ENCODE results near the gene BHMT2. TPM values are rescaled to one million over a fixed set of nuclear protein-coding genes. Genes with fewer than 3 reads are reported as not detected.

BHMT2 gene
- polyA plus RNA-seq, 2 of the 4 experiments (the other 2 are of a cell fraction) = not detected

DNA sequence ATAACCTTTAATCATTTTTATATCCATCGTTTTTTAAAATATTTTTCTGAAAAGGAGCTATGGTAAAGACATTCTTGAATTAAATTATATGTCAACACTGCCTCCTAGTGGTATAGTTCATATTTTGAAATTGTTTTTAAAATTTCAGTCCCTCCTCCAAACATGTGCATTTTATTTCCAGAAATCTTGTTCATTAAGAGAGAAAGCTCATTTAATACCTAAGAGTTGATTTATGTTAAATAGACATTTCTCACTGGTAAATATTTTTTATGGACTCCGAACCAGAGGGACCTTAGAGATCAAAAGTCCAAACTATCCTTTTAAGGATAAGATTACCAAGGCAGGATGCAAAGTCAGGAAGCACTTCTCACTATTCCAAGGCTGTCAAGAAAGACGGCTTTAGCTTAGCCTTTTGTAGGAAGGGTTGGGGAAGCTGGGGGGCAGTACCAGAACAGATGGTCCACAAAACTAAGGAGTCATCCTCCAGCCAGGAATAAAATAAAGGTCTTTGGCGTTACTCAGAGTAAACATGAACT lies 63.6 kb downstream of the BHMT2 start:
- FAIRE-seq (no peak), DNase-seq (ENCODE audit: low read depth in 1 of 2, low spot score in 1 of 2) (peak in 1 of 2 experiments; percentile 35), ATAC-seq (peak; percentile 32 to 72; a peak in 4 of 6 replicates)
- TF ChIP-seq RFX5 (IDR thresholded peaks at IDR 0.05) (no peak), CHD2 (IDR thresholded peaks at IDR 0.05; ENCODE audit: low read length, partially characterized antibody) (no peak), KDM5A (IDR thresholded peaks at IDR 0.05) (peak; percentile 41; the same call in 1 of the 2 replicates), ELK1 (IDR thresholded peaks at IDR 0.05; ENCODE audit: low read depth, low read length) (no peak), REST (IDR thresholded peaks at IDR 0.05) (no peak), HMGXB4 (CRISPR knock-in tag; IDR thresholded peaks at IDR 0.05; ENCODE audit: borderline replicate concordance) (no peak), RAD21 (conservative IDR thresholded peaks at IDR 0.05 in 1 of 2, IDR thresholded peaks at IDR 0.05 in 1 of 2) (peak; percentile 65 to 74), JUNB (IDR thresholded peaks at IDR 0.05) (no peak), SMC3 (IDR thresholded peaks at IDR 0.05) (peak; percentile 72), PHF8 (IDR thresholded peaks at IDR 0.05; ENCODE audit: borderline replicate concordance, low read depth) (no peak), EP300 (IDR thresholded peaks at IDR 0.05) (no peak)
- TF ChIP-seq, protein P1, sequence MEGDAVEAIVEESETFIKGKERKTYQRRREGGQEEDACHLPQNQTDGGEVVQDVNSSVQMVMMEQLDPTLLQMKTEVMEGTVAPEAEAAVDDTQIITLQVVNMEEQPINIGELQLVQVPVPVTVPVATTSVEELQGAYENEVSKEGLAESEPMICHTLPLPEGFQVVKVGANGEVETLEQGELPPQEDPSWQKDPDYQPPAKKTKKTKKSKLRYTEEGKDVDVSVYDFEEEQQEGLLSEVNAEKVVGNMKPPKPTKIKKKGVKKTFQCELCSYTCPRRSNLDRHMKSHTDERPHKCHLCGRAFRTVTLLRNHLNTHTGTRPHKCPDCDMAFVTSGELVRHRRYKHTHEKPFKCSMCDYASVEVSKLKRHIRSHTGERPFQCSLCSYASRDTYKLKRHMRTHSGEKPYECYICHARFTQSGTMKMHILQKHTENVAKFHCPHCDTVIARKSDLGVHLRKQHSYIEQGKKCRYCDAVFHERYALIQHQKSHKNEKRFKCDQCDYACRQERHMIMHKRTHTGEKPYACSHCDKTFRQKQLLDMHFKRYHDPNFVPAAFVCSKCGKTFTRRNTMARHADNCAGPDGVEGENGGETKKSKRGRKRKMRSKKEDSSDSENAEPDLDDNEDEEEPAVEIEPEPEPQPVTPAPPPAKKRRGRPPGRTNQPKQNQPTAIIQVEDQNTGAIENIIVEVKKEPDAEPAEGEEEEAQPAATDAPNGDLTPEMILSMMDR (IDR thresholded peaks at IDR 0.05) = peak; percentile 59; the same call in 2 of the 3 replicates
- TF ChIP-seq, protein P2, sequence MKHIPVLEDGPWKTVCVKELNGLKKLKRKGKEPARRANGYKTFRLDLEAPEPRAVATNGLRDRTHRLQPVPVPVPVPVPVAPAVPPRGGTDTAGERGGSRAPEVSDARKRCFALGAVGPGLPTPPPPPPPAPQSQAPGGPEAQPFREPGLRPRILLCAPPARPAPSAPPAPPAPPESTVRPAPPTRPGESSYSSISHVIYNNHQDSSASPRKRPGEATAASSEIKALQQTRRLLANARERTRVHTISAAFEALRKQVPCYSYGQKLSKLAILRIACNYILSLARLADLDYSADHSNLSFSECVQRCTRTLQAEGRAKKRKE (CRISPR knock-in tag; IDR thresholded peaks at IDR 0.05; ENCODE audit: low read depth) = no peak
- TF ChIP-seq, protein P3, sequence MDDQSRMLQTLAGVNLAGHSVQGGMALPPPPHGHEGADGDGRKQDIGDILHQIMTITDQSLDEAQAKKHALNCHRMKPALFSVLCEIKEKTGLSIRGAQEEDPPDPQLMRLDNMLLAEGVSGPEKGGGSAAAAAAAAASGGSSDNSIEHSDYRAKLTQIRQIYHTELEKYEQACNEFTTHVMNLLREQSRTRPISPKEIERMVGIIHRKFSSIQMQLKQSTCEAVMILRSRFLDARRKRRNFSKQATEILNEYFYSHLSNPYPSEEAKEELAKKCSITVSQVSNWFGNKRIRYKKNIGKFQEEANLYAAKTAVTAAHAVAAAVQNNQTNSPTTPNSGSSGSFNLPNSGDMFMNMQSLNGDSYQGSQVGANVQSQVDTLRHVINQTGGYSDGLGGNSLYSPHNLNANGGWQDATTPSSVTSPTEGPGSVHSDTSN (IDR thresholded peaks at IDR 0.05) = no peak
- TF ChIP-seq, protein P4, sequence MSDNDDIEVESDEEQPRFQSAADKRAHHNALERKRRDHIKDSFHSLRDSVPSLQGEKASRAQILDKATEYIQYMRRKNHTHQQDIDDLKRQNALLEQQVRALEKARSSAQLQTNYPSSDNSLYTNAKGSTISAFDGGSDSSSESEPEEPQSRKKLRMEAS (IDR thresholded peaks at IDR 0.05) = no peak
- Histone ChIP-seq H3K4me1 (peaks cover 4% of the 10 kb centered on the region; the same call in 2 of the 3 replicates), H3K27ac (peak overlapping the region; percentile 75 to 84), H3K4me2 (peak overlapping the region; percentile 89), H3K9me3 (no peaks in the 10 kb centered on the region), H3K4me3 (peak overlapping the region; percentile 33)
- ChIA-PET POLR2A (interaction anchor here (0.7 to 1.6 kb wide), 5 partner anchors 108 to 280 kb away, joined by 3 to 10 read pairs (median 6); partner anchors contain the start of gene ARSB), CTCF (interaction anchor here (0.6 to 12.7 kb wide), 75 partner anchors 10 to 950 kb away, joined by 3 to 354 read pairs (median 4); partner anchors contain the start of genes ARSB and JMY)
- WGBS (ENCODE audit: missing lambda C conversion rate) = 1% methylated on average over 4 of the region's 4 CpGs
